Osteoblast (primary cell): Measurements from ENCODE around the gene ADAMTS18. TPM values are rescaled to one million over a fixed set of nuclear protein-coding genes. Genes with fewer than 3 reads are reported as not detected.

Experiments used
- DNase-seq: peaks from one replicate; pipeline ENCODE4 v3.0.0; 2011; ENCODE audit warnings: low spot score, mixed read lengths; ENCODE audit not compliant: insufficient read length; ENCODE audit errors: missing footprints
- H2AFZ ChIP-seq: 2 replicates; pipeline ENCODE4 v1.6.0; 2011; ENCODE audit warnings: mild to moderate bottlenecking, low read length
- H3K27ac ChIP-seq: 2 replicates; pipeline ENCODE4 v1.5.1; 2011; ENCODE audit warnings: mild to moderate bottlenecking, low read depth, low read length, moderate library complexity
- H3K27me3 ChIP-seq: 2 replicates; pipeline ENCODE4 v1.6.0; 2012; ENCODE audit warnings: mild to moderate bottlenecking, control low read depth, inconsistent platforms, low read length, moderate library complexity; ENCODE audit not compliant: insufficient read depth
- H3K36me3 ChIP-seq: 2 replicates; pipeline ENCODE4 v1.5.1; 2011; ENCODE audit warnings: mild to moderate bottlenecking, low read length, control low read depth, moderate library complexity; ENCODE audit not compliant: insufficient read depth
- H3K4me1 ChIP-seq: 2 replicates; pipeline ENCODE4 v1.5.1; 2011; ENCODE audit warnings: mild to moderate bottlenecking, low read length, control low read depth, moderate library complexity; ENCODE audit not compliant: insufficient read depth
- H3K4me2 ChIP-seq: 2 replicates; pipeline ENCODE4 v1.6.0; 2011; ENCODE audit warnings: mild to moderate bottlenecking, low read length; ENCODE audit not compliant: insufficient read depth
- H3K4me3 ChIP-seq: fragments of 200-600 bp; sonication (generic); 3 replicates; pipeline ENCODE4 v1.5.1; 2012; ENCODE audit warnings: mild to moderate bottlenecking, low read length, inconsistent platforms; ENCODE audit not compliant: insufficient read depth
- H3K79me2 ChIP-seq: 2 replicates; pipeline ENCODE4 v1.6.0; 2012; ENCODE audit warnings: mild to moderate bottlenecking, low read length, control low read depth, inconsistent platforms; ENCODE audit not compliant: insufficient read depth
- H3K9me3 ChIP-seq: 2 replicates; pipeline ENCODE4 v1.5.1; 2011; ENCODE audit warnings: low read depth, low read length, control low read depth
- H4K20me1 ChIP-seq: 2 replicates; pipeline ENCODE4 v1.6.0; 2012; ENCODE audit warnings: mild to moderate bottlenecking, low read length, control low read depth; ENCODE audit not compliant: insufficient read depth
- CTCF ChIP-seq: IDR thresholded peaks from 2 replicates; pipeline ENCODE4 v1.5.1; 2011; ENCODE audit warnings: mild to moderate bottlenecking, low read depth, low read length, moderate library complexity; ENCODE audit errors: extremely low read depth
- total RNA-seq: library from RNA; depleted of rRNA; stranded (reverse); fragments of >200 nt; gene quantifications from 2 replicates; pipeline ENCODE4 v1.2.3, GENCODE V29; 2012

The ADAMTS18 gene
- total RNA-seq, 1 donor: not detected

GRCh38 chr16:77336637-77337036 is 98.2 kb downstream of the ADAMTS18 start:
- no peak for TF ChIP-seq CTCF

GRCh38 chr16:77335652-77336234 is 99.1 kb downstream of the ADAMTS18 start:
- no peaks in the 10 kb centered on the region for H4K20me1 ChIP-seq
- DNase-seq: no peak

More at GRCh38 chr16:77336637-77337036, 98.2 kb downstream of the ADAMTS18 start:
- Histone ChIP-seq H3K27me3 (no peaks in the 10 kb centered on the region), H3K9me3 (no peaks in the 10 kb centered on the region), H3K4me1 (no peaks in the 10 kb centered on the region), H3K4me2 (peak overlapping the region; percentile 44), H2AFZ (peak overlapping the region; percentile 19), H3K27ac (no peak overlapping the region), H3K36me3 (no peaks in the 10 kb centered on the region), H3K79me2 (no peaks in the 10 kb centered on the region), H3K4me3 (no peak overlapping the region), H4K20me1 (no peaks in the 10 kb centered on the region)
- DNase-seq: no peak

GRCh38 chr16:77332792-77333191 is 102.0 kb downstream of the ADAMTS18 start:
- Histone ChIP-seq H3K27ac (no peak overlapping the region), H3K27me3 (no peaks in the 10 kb centered on the region), H3K4me2 (no peak overlapping the region), H2AFZ (no peak overlapping the region), H3K4me3 (no peak overlapping the region), H4K20me1 (no peaks in the 10 kb centered on the region), H3K36me3 (no peaks in the 10 kb centered on the region), H3K79me2 (no peaks in the 10 kb centered on the region), H3K9me3 (no peaks in the 10 kb centered on the region), H3K4me1 (no peaks in the 10 kb centered on the region)
- TF ChIP-seq CTCF: no peak
- DNase-seq: no peak

More at GRCh38 chr16:77335652-77336234, 99.1 kb downstream of the ADAMTS18 start:
- Histone ChIP-seq H3K9me3 (no peaks in the 10 kb centered on the region), H3K27ac (no peak overlapping the region), H3K79me2 (no peaks in the 10 kb centered on the region), H3K36me3 (no peaks in the 10 kb centered on the region), H3K4me2 (no peak overlapping the region), H3K27me3 (no peaks in the 10 kb centered on the region), H3K4me1 (no peaks in the 10 kb centered on the region), H2AFZ (no peak overlapping the region), H3K4me3 (no peak overlapping the region)
- no peak for TF ChIP-seq CTCF

GRCh38 chr16:77331802-77332586 is 102.8 kb downstream of the ADAMTS18 start:
- Histone ChIP-seq H3K36me3 (no peaks in the 10 kb centered on the region), H3K27ac (no peak overlapping the region), H3K27me3 (no peaks in the 10 kb centered on the region), H3K4me1 (no peaks in the 10 kb centered on the region), H3K4me2 (no peak overlapping the region), H4K20me1 (no peaks in the 10 kb centered on the region), H2AFZ (no peak overlapping the region), H3K79me2 (no peaks in the 10 kb centered on the region), H3K4me3 (no peak overlapping the region), H3K9me3 (no peaks in the 10 kb centered on the region)
- DNase-seq: no peak
- no peak for TF ChIP-seq CTCF
